ENCODE results near the gene PIGX. TPM values are rescaled to one million over a fixed set of nuclear protein-coding genes. Genes with fewer than 3 reads are reported as not detected.

The PIGX gene
- total RNA-seq, 1 experiment from 2014 or later: 24.6 TPM

DNA sequence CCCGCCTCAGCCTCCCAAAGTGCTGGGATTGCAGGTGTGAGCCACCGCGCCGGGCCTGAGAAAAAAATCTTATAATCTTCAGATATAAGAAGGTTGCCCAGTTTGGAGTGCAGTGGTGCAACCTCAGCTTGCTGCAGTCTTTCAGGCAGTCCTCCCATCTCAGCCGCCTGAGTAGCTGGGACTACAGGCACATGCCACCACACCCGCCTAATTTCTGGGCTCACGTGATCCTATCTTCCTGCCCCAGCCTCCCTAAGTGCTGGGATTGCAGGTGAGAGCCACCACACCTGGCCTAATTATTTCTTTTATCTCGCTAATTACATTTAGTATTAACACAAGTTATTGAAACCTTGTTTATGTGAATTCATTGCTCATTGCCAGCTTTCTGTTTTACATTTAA lies 41.0 kb downstream of the PIGX start:
- CTCF ChIA-PET: no interaction called here
- Mint-ChIP-seq H3K27ac (ENCODE audit: unreplicated experiment) (peak overlapping the region; percentile 88), H3K36me3 (ENCODE audit: insufficient read depth, unreplicated experiment) (peaks cover 64% of the 10 kb centered on the region), H3K27me3 (ENCODE audit: insufficient read depth, unreplicated experiment) (no peaks in the 10 kb centered on the region), H3K9me3 (ENCODE audit: unreplicated experiment) (peaks cover 15% of the 10 kb centered on the region), H3K4me3 (ENCODE audit: unreplicated experiment) (no peak overlapping the region), H3K4me1 (ENCODE audit: low read depth, unreplicated experiment) (peaks cover 31% of the 10 kb centered on the region)
- TF ChIP-seq, protein P1, sequence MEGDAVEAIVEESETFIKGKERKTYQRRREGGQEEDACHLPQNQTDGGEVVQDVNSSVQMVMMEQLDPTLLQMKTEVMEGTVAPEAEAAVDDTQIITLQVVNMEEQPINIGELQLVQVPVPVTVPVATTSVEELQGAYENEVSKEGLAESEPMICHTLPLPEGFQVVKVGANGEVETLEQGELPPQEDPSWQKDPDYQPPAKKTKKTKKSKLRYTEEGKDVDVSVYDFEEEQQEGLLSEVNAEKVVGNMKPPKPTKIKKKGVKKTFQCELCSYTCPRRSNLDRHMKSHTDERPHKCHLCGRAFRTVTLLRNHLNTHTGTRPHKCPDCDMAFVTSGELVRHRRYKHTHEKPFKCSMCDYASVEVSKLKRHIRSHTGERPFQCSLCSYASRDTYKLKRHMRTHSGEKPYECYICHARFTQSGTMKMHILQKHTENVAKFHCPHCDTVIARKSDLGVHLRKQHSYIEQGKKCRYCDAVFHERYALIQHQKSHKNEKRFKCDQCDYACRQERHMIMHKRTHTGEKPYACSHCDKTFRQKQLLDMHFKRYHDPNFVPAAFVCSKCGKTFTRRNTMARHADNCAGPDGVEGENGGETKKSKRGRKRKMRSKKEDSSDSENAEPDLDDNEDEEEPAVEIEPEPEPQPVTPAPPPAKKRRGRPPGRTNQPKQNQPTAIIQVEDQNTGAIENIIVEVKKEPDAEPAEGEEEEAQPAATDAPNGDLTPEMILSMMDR (IDR thresholded peaks at IDR 0.05; ENCODE audit: insufficient read depth in 1 of 2, low read depth in 1 of 2, low read length in 1 of 2, severe bottlenecking in 1 of 2, unreplicated experiment in 1 of 2): no peak
- Histone ChIP-seq H3K4me3 (ENCODE audit: low read depth, low read length) (no peak overlapping the region), H3K9me3 (peaks cover 18% of the 10 kb centered on the region), H3K4me1 (peaks cover 36% of the 10 kb centered on the region), H3K27me3 (replicated peaks; ENCODE audit: control insufficient read depth, insufficient read depth, low read length) (no peaks in the 10 kb centered on the region), H3K36me3 (ENCODE audit: control insufficient read depth, insufficient read depth, low read length) (no peaks in the 10 kb centered on the region; the same call in 1 of the 2 replicates)
- POLR2A ChIA-PET: interaction anchor here (0.5 to 0.6 kb wide), 2 partner anchors 13 to 225 kb away, joined by 3 read pairs; no protein-coding TSS in a partner anchor
- no TSS peak for BruUV-seq (replicated peaks)
- no peak for DNase-seq
- intact Hi-C loops (cut with micrococcal nuclease; ENCODE audit: unreplicated experiment): loop anchor here (5.0 kb wide), 1 partner anchor 39 kb away; no protein-coding TSS in a partner anchor

- Histone ChIP-seq H3K9me3 (peaks cover 18% of the 10 kb centered on the region), H3K4me1 (peaks cover 36% of the 10 kb centered on the region), H3K36me3 (ENCODE audit: control insufficient read depth, insufficient read depth, low read length) (no peaks in the 10 kb centered on the region; the same call in none of the 2 replicates), H3K27me3 (replicated peaks; ENCODE audit: control insufficient read depth, insufficient read depth, low read length) (no peaks in the 10 kb centered on the region), H3K4me3 (ENCODE audit: low read depth, low read length) (peak overlapping the region; percentile 21)
- Mint-ChIP-seq H3K36me3 (ENCODE audit: insufficient read depth, unreplicated experiment) (peaks cover 66% of the 10 kb centered on the region), H3K4me1 (ENCODE audit: low read depth, unreplicated experiment) (peaks cover 25% of the 10 kb centered on the region), H3K9me3 (ENCODE audit: unreplicated experiment) (peaks cover 15% of the 10 kb centered on the region), H3K27me3 (ENCODE audit: insufficient read depth, unreplicated experiment) (no peaks in the 10 kb centered on the region), H3K27ac (ENCODE audit: unreplicated experiment) (peak overlapping the region; percentile 88), H3K4me3 (ENCODE audit: unreplicated experiment) (peak overlapping the region; percentile 68)
- POLR2A ChIA-PET: no interaction called here
- CTCF ChIA-PET: no interaction called here
- BruUV-seq (replicated peaks): TSS peak; percentile 64
- intact Hi-C loops (cut with micrococcal nuclease; ENCODE audit: unreplicated experiment): loop anchor here (1.0 to 5.0 kb wide), 2 partner anchors 14 to 38 kb away; no protein-coding TSS in a partner anchor
- TF ChIP-seq, protein P1 (IDR thresholded peaks at IDR 0.05; ENCODE audit: insufficient read depth in 1 of 2, low read depth in 1 of 2, low read length in 1 of 2, severe bottlenecking in 1 of 2, unreplicated experiment in 1 of 2): no peak
- peak; percentile 74 to 78 for DNase-seq
Observed at GRCh38 chr3:196754091-196754981, 42.2 kb downstream of the PIGX start.

- H3K4me1 Mint-ChIP-seq (ENCODE audit: low read depth, unreplicated experiment): peaks cover 15% of the 10 kb centered on the region
- ChIA-PET POLR2A (no interaction called here), CTCF (interaction anchor here (0.6 kb wide), 1 partner anchor 260 kb away, joined by 3 read pairs; no protein-coding TSS in a partner anchor)
- intact Hi-C loops (cut with micrococcal nuclease; ENCODE audit: unreplicated experiment): no loop called here
- H3K27me3 ChIP-seq (replicated peaks; ENCODE audit: control insufficient read depth, insufficient read depth, low read length): no peaks in the 10 kb centered on the region
- no peak overlapping the region for H3K4me3 ChIP-seq (ENCODE audit: low read depth, low read length)
- H3K4me3 Mint-ChIP-seq (ENCODE audit: unreplicated experiment): no peak overlapping the region
- BruUV-seq (replicated peaks): no TSS peak
- no peaks in the 10 kb centered on the region for H3K27me3 Mint-ChIP-seq (ENCODE audit: insufficient read depth, unreplicated experiment)
- peaks cover 15% of the 10 kb centered on the region for H3K9me3 Mint-ChIP-seq (ENCODE audit: unreplicated experiment)
- peaks cover 23% of the 10 kb centered on the region for H3K4me1 ChIP-seq
- peaks cover 22% of the 10 kb centered on the region for H3K9me3 ChIP-seq
- TF ChIP-seq, protein P1 (IDR thresholded peaks at IDR 0.05; ENCODE audit: insufficient read depth in 1 of 2, low read depth in 1 of 2, low read length in 1 of 2, severe bottlenecking in 1 of 2, unreplicated experiment in 1 of 2): no peak
- peaks cover 60% of the 10 kb centered on the region for H3K36me3 Mint-ChIP-seq (ENCODE audit: insufficient read depth, unreplicated experiment)
- H3K27ac Mint-ChIP-seq (ENCODE audit: unreplicated experiment): peak overlapping the region; percentile 53
- no peak for DNase-seq
- no peaks in the 10 kb centered on the region; the same call in none of the 2 replicates for H3K36me3 ChIP-seq (ENCODE audit: control insufficient read depth, insufficient read depth, low read length)
Observed at GRCh38 chr3:196756732-196757131, 44.6 kb downstream of the PIGX start.

All from Caco-2 (cell line).